ENCODE data around the gene HIGD1A.
A peak's percentile ranks its signal among the peaks of the same experiment; 100 is the strongest.

- TF ChIP-seq JUN (CRISPR knock-in tag; IDR thresholded peaks at IDR 0.05) (no peak), CTCF (IDR thresholded peaks at IDR 0.05) (no peak), E2F4 (CRISPR knock-in tag; IDR thresholded peaks at IDR 0.05; ENCODE audit: borderline replicate concordance, low read depth) (no peak), ZNF232 (CRISPR knock-in tag; IDR thresholded peaks at IDR 0.05) (no peak), ZNF121 (CRISPR knock-in tag; IDR thresholded peaks at IDR 0.05) (peak; percentile 92), RELA (CRISPR knock-in tag; IDR thresholded peaks at IDR 0.05; ENCODE audit: borderline replicate concordance) (no peak), ETV6 (CRISPR knock-in tag; IDR thresholded peaks at IDR 0.05) (no peak)
Observed at GRCh38 chr3:42801784-42802183, 2.5 kb downstream of the HIGD1A start.
